ENCODE results near the gene RNF40.
A peak's percentile ranks its signal among the peaks of the same experiment; 100 is the strongest.
"Not testable (repeated sequence)": the region's sequence is repeated elsewhere in the genome, so short reads cannot be mapped to it uniquely, and the experiment has no call there.

The RNF40 gene

DNA sequence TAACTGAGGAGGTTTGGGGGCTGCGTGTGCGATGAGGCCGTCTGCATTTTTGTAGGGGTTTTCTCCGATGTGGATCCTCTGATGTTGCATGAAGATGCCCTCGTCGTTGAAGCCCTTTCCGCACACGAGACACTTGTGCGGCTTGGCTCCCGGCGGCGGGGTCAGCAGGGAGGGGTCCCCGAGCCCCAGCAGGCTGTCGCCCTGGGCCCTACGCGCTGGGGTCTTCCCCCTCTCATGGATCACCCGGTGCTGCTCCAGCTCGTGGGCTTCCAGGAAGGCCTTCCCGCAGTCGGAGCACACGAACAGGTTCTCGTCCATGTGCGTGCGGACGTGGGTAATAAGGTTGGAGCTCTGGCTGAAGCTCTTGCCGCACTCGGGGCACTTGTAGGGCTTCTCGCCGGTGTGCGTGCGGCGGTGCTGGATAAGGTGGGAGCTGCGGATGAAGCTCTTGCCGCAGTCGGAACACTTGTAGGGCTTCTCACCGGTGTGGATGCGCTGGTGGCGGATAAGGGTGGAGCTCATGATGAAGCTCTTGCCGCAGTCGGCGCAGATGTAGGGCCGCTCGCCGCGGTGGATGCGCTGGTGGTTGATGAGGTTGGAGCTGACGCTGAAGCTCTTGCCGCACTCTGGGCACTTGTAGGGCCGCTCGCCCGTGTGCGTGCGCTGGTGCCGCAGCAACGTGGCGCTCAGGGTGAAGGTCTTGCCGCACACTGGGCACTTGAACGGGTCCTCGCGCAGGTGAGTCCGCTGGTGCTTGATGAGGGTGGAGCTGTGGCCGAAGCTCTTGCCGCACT lies 20.6 kb downstream of the RNF40 start:
- DNase-seq (ENCODE audit: low read depth in 2 of 2): no peak

DNA sequence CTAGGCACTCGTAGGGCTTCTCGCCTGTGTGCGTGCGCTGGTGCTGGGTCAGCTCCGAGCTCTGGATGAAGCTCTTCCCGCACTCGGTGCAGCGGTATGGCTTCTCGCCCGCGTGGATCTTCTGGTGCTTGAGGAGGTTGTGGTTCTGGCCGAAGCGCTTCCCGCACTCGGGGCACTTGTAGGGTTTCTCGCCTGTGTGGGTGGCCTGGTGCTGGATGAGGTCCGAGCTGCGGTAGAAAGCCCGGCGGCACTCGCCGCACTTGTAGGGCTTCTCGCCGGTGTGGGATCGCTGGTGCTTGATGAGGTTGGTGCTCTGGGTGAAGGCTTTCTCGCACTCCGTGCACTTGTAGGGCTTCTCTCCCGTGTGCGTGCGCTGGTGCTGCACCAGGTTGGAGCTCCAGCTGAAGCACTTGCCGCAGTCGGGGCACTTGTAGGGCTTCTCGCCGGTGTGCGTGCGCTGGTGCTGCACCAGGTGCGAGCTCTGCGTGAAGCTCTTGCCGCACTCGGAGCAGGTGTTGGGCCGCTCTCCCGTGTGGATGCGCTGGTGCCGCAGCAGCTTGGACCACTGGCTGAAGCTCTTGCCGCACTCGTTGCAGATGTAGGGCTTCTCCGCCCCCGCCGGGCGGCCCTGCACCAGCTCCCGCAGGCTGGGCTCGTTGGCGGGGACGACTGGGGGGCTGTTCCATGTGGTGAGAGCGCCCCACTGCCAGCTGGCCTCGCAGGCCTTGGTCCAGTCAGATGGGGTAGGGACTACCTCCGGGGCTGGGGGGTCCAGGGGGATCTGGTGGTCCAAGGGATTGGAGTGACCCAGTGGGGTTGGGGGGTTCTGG lies 21.4 kb downstream of the RNF40 start:
- DNase-seq (ENCODE audit: low read depth in 2 of 2): no peak

DNA sequence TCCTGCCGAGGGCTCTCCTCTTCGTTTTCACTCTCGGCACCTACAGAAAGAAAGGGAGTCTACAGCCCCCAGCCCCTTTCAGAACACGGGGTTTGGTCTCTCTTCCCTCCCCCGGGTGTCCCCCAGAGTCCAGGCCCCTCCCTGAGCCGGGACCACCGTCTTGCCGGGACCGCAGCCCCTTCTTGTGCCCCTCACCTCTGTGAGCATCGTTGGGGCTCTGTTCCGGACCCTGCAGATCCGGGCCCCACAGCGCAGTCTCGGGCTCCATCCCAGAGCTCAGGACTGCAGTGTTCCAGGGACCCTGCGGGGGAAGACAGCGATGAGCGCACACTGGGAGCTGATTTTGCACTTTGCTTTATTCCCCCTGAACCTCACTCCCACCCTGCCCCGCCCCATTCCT lies 22.1 kb downstream of the RNF40 start:
- DNase-seq (ENCODE audit: low read depth in 2 of 2): no peak

DNA sequence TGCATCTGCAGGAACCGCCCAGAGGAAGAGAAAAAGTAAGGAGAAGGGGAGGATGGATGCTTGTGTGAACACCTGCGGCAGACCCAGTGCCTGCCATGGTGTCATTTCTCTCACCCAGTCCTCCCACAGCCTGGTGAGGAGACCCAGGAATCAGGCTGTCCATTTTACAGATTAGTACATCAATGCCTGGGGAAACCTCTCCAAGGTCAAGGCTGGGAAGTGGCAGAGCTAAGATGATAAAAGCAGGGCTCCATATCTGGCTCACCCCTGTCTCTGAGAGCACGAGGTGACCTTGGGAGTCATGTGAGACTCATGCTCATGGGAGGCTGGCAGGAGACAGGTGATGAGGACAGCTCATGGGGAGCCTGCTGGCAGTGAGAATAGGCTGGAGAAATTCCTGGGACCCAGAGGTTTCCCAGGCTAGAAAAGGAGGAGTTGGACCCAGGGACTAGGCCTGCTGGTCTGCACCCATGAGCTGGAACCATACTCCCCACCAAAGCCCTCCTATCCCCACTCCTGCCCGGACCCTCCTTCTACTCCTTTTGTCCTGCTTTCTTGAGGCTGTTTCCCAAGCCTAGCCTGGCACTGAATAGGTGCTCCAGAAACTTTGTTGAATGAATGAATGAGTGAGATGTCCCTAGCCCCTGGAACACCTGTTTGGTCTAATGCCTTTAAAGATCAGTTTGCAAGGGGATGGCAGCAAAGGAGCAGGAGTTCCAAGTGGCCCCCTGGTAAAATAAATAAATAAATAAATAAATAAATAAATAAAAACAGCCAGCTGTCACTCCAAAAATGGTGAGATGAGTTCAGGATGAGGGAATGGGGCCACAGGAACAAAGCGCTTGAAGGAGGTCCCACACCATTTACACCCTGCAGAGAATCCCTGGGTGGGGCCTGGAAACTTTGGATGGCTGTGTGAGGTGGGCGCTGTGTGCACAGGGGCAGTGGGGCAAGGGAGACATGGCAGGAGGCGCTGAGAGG lies 23.3 kb downstream of the RNF40 start:
- no peak for DNase-seq (ENCODE audit: low read depth in 2 of 2)

- no peak for DNase-seq (ENCODE audit: low read depth in 2 of 2)
Observed at GRCh38 chr16:30786115-30786935, 24.2 kb downstream of the RNF40 start.

DNA sequence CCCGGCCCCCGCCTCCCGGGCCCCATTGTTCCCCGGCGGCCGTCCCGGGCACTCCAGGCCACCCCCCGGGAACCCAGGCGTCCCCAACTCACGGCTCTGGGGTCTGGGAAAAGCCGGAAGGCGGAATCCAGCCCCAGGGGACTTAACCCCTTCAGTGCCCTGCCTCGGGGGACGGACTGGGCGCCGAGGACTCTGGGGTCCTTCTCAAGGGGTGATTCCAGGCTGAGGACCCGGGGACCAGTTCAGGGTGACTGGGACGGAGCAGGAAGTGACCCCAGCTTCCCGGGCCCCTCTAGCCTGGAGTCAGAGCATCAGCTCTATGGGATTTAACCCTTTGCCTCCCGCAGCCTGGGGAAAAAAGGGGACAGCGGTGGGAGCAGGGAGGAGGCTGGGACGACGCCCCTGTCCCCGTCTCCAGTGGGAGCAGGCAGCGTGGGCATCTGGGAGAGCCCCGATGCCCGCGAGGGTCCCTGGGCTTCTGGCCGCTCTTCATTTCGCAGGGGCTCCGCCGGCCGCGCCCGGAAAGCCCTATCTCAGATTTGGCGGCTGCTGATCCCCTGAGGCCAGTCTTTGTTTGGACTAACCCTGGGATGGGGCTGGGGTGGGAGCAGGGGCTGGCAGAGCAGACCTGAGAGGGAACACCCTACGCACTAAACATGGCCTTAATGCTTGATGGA lies 25.0 kb downstream of the RNF40 start, which contains the start of gene ZNF629:
Gene ZNF629 (minus strand): TSS at position 270 of the 677 bp plus-strand sequence. CDS start 2,723 bp downstream, outside the sequence.
- no peak for DNase-seq (ENCODE audit: low read depth in 2 of 2)

- DNase-seq (ENCODE audit: low read depth in 2 of 2): no peak
Observed at GRCh38 chr16:30787613-30788378, 25.7 kb downstream of the RNF40 start.

- no peak for DNase-seq (ENCODE audit: low read depth in 2 of 2)
Observed at GRCh38 chr16:30793508-30794069, 31.5 kb downstream of the RNF40 start.

DNA sequence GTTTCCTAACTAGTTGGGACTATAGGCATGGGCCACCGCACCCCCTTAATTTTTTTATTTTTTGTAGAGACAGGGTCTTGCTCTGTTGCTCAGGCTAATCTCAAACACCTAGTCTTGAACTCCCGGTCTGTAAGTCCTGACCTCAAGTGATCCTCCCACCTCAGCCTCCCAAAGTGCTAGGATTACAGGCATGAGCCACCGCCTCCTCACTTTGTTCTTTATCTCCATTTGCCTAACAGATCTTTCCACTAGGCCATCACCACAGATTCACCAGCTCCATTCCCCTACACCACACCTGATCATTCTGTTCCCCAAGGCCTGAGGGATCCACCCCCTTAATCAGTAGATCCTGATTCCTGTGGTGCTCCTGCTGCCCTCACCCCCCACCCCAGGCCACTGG lies 32.5 kb downstream of the RNF40 start:
- no peak for DNase-seq (ENCODE audit: low read depth in 2 of 2)

DNA sequence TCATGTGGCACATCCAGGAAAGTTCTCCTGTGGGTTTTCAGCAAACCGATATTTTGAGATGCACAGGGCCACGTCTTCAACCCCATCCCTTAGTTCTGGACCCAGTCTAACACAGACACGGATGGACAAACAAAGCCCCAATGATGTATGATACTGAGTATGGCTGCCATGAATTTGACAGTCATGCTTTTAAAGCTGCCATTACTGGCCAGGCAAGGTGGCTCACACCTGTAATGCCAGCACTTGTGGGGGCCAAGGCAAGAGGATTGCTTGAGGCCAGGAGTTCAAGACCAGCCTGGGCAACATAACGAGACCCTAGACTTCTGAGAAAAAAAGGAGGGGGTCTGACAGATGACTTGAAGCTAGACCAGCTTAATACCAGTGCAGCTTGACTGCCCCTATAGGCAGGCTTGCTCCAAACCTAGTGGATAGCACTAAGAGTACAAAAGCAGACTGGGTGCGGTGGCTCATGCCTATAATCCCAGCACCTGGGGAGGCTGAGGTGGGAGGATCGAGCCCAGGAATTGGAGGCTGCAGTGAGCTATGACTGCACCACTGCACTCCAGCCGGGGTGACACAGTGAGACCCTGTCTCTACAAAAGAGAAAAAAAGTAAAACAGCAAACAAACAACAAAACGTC lies 35.7 kb downstream of the RNF40 start:
- no peak for DNase-seq (ENCODE audit: low read depth in 2 of 2)

GRCh38 chr16:30802936-30803335 lies 40.8 kb downstream of the RNF40 start:
- DNase-seq (ENCODE audit: low read depth in 2 of 2): no peak

DNA sequence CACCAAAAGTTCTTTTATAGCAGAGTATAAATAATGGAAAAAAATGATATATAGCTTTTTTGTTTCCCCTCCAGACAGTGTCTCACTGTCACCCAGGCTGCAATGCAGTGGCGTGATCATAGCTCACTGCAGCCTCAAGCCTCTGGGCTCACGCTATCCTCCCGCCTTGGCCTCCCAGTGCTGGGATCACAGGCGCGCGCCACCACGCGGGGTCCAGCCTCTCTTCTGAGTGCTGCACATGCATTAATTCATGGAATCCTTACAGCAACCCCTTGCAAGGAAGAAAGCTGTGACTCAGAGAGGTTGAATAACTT lies 42.9 kb downstream of the RNF40 start:
- DNase-seq (ENCODE audit: low read depth in 2 of 2): no peak

GRCh38 chr16:30805370-30806169 lies 43.4 kb downstream of the RNF40 start:
- peak in 1 of 2 donors; percentile 35 for DNase-seq (ENCODE audit: low read depth in 2 of 2)

GRCh38 chr16:30808146-30808545 lies 46.0 kb downstream of the RNF40 start:
- DNase-seq (ENCODE audit: low read depth in 2 of 2): no peak

DNA sequence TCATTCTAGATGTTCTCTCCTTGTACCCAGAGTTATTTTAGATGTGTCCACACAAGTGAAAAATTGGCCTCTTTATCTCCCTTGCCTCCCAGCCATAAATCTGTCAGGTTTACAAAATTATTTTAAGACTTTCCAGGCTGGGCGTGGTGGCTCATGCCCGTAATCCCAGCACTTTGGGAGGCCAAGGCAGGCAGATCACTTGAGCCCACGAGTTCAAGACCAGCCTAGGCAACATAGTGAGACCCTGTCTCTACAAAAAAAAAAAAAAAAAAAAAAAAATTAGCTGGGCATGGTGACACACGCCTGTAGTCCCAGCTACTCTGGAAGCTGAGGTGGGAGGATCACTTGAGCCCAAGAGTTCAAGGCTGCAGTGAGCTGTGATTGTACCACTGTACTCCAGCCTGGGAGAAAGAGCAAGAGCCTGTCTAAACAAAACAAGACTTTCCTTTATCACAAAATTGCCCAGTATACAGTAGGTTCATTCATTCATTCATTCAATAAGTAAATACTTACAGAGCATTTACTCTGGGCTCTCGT lies 46.8 kb downstream of the RNF40 start:
- not testable (repeated sequence) for DNase-seq (ENCODE audit: low read depth in 2 of 2)

GRCh38 chr16:30809675-30810074 lies 47.6 kb downstream of the RNF40 start:
- DNase-seq (ENCODE audit: low read depth in 2 of 2): not testable (repeated sequence)

GRCh38 chr16:30813821-30814189 lies 51.7 kb downstream of the RNF40 start:
- DNase-seq (ENCODE audit: low read depth in 2 of 2): no peak

GRCh38 chr16:30816769-30817168 lies 54.6 kb downstream of the RNF40 start:
- no peak for DNase-seq (ENCODE audit: low read depth in 2 of 2)

All from stimulated activated CD4-positive, alpha-beta T cell treated with anti-CD3 and anti-CD28 coated beads, Interleukin-15, amount 100 ng/mL, for 48 hours (primary cell).